K562 (cell line): ENCODE measurements around the gene TMEM151A. TPM values are rescaled to one million over a fixed set of nuclear protein-coding genes. Genes with fewer than 3 reads are reported as not detected.

ENCODE experiments used
- ATAC-seq: fragments of 200-7000 bp; cut with Tn5 transposase; 3 replicates; pipeline ENCODE4 v1.9.1; 2020; ENCODE audit warnings: moderate library complexity
- BruUV-seq: library from RNA; stranded (reverse); fragments of 400-500 nt; replicated peaks from 2 replicates; lab custom pipeline; 2021; lab: Mats Ljungman, UMichigan
- CTCF ChIA-PET: fragments of 300-600 bp; formaldehyde crosslinking; extraction: SDS; loops from one replicate; lab custom pipeline; 2021; ENCODE audit warnings: low intra/inter-chr PET ratio; lab: Yijun Ruan, JAX
- POLR2A ChIA-PET: fragments of 300-600, 350-650 bp; sonication (Branson Sonifier 250); formaldehyde crosslinking; extraction: SDS; loops from one replicate; lab custom pipeline; 2021; ENCODE audit warnings: antibody characterized with exemption, inconsistent platforms; lab: Yijun Ruan, JAX
- DNase-seq, 4 experiments: peaks; one replicate each; pipeline versions ENCODE4 v3.0.0 to v3.0.0-alpha.2; 2011 to 2018; ENCODE audit warnings: low spot score in 3 of 4, mixed read lengths in 3 of 4; ENCODE audit errors: extremely low read depth in 1 of 4
- FAIRE-seq: peaks from 2 replicates; lab custom pipeline; 2011; peaks lifted over from hg19 to GRCh38; lab: Jason Lieb, UNC
- H2AFZ ChIP-seq: 2 replicates; pipeline ENCODE4 v1.6.0; 2011; ENCODE audit warnings: low read depth, low read length, control low read depth, inconsistent platforms
- H3K27ac ChIP-seq: fragments of 200-600 bp; 3 replicates; pipeline ENCODE4 v1.8.0; 2011; ENCODE audit warnings: low read depth, mild to moderate bottlenecking, control low read depth, inconsistent platforms, low read length, moderate library complexity, mixed read lengths; ENCODE audit errors: extremely low read depth
- H3K27me3 ChIP-seq, 2 experiments: fragments of 300-600 bp in 1 of 2; 2 replicates in 1 of 2; 3 replicates in 1 of 2; pipeline versions ENCODE4 v1.6.0 to v1.8.0; 2011; ENCODE audit warnings: inconsistent platforms in 2 of 2, low read length in 2 of 2, mild to moderate bottlenecking in 1 of 2, mixed read lengths in 1 of 2, moderate library complexity in 1 of 2; ENCODE audit not compliant: control insufficient read depth in 2 of 2, insufficient read depth in 2 of 2
- H3K36me3 ChIP-seq: fragments of 300-600 bp; 3 replicates; pipeline ENCODE4 v1.8.0; 2011; ENCODE audit warnings: mild to moderate bottlenecking, low read length, inconsistent platforms; ENCODE audit not compliant: control insufficient read depth, insufficient read depth
- H3K4me1 ChIP-seq, 2 experiments: fragments of 200-600 bp in 1 of 2; replicated peaks in 1 of 2; 2 replicates in 1 of 2; 3 replicates in 1 of 2; pipeline versions ENCODE4 v1.5.1 to v1.8.0; 2011; ENCODE audit warnings: inconsistent platforms in 2 of 2, low read length in 2 of 2, mild to moderate bottlenecking in 1 of 2, mixed read lengths in 1 of 2, moderate library complexity in 1 of 2; ENCODE audit not compliant: control insufficient read depth in 2 of 2, insufficient read depth in 2 of 2
- H3K4me2 ChIP-seq: 2 replicates; pipeline ENCODE4 v1.6.1; 2011; ENCODE audit warnings: low read length, control low read depth, inconsistent platforms, mixed read lengths; ENCODE audit not compliant: insufficient read depth
- H3K4me3 ChIP-seq: fragments of 200-600 bp; sonication (generic), shearing (Covaris generic); 2 replicates; pipeline ENCODE4 v1.5.1; 2016; ENCODE audit warnings: control low read depth, inconsistent platforms
- H3K79me2 ChIP-seq: fragments of 200-600 bp; 3 replicates; pipeline ENCODE4 v1.8.0; 2011; ENCODE audit warnings: low read length, inconsistent platforms; ENCODE audit not compliant: control insufficient read depth, insufficient read depth
- H3K9ac ChIP-seq, 2 experiments: 2 replicates each; pipeline versions ENCODE4 v1.6.0 to v1.6.1; 2011; ENCODE audit warnings: low read depth in 2 of 2, low read length in 2 of 2, control low read depth in 1 of 2, inconsistent platforms in 1 of 2, mild to moderate bottlenecking in 1 of 2, mixed read lengths in 1 of 2; ENCODE audit not compliant: insufficient read depth in 1 of 2
- H3K9me1 ChIP-seq: one replicate; pipeline ENCODE4 v1.6.0; 2011; ENCODE audit warnings: inconsistent platforms, mild to moderate bottlenecking, low read length, moderate library complexity; ENCODE audit not compliant: control insufficient read depth, insufficient read depth
- H3K9me3 ChIP-seq: replicated peaks from 2 replicates; pipeline ENCODE4 v1.5.1; 2011; ENCODE audit warnings: low read depth, low read length, inconsistent platforms; ENCODE audit not compliant: control insufficient read depth, insufficient read depth
- H4K20me1 ChIP-seq: replicated peaks from 2 replicates; pipeline ENCODE4 v1.6.1; 2011; ENCODE audit warnings: low read length, inconsistent platforms, mixed read lengths; ENCODE audit not compliant: control insufficient read depth, insufficient read depth
- EGR1 ChIP-seq: fragments of 450-650 bp; conservative IDR thresholded peaks from 2 replicates; pipeline ENCODE4 v1.6.1; 2017; ENCODE audit warnings: mild to moderate bottlenecking
- LCOR ChIP-seq: sonication (generic); formaldehyde crosslinking; IDR thresholded peaks from 2 replicates; pipeline ENCODE4 v1.8.0; 2022; ENCODE audit warnings: mild to moderate bottlenecking, missing genetic modification reagents
- PCBP2 ChIP-seq: fragments of 200-400 bp; formaldehyde crosslinking; IDR thresholded peaks from 2 replicates; pipeline ENCODE4 v1.6.1; 2018; ENCODE audit warnings: low read length, low read depth, mild to moderate bottlenecking, moderate library complexity; ENCODE audit not compliant: poor library complexity, severe bottlenecking
- RBBP5 ChIP-seq: fragments of 200-600 bp; sonication (generic); IDR thresholded peaks from 2 replicates; pipeline ENCODE4 v1.6.1; 2012; ENCODE audit warnings: borderline replicate concordance, mild to moderate bottlenecking, low read length, control low read depth, inconsistent platforms; ENCODE audit not compliant: insufficient read depth, poor library complexity, severe bottlenecking
- RCOR1 ChIP-seq, 2 experiments: IDR thresholded peaks; 2 replicates each; pipeline ENCODE4 v1.6.1; 2012; ENCODE audit warnings: low read depth in 2 of 2, low read length in 2 of 2, borderline replicate concordance in 1 of 2, improper control_type of control experiment in 1 of 2
- RNF2 ChIP-seq: sonication (generic); IDR thresholded peaks from 2 replicates; pipeline ENCODE4 v1.6.1; 2016
- WHSC1 ChIP-seq: IDR thresholded peaks from one replicate; pipeline ENCODE4 v1.6.1; 2012; ENCODE audit warnings: low read length, control low read depth, inconsistent platforms
- ZNF75A ChIP-seq: fragments of 450-650 bp; formaldehyde crosslinking; IDR thresholded peaks from 2 replicates; pipeline ENCODE4 v1.4.0; 2020; ENCODE audit warnings: mild to moderate bottlenecking
- WGBS: fragments of 100-300 bp; shearing (Covaris generic); methylation state at CpG from one replicate; pipeline ENCODE4 v1.1.6; 2016; ENCODE audit warnings: low coverage, mixed read lengths; ENCODE audit not compliant: insufficient coverage; ENCODE audit errors: missing lambda C conversion rate; 5-methylcytosine and 5-hydroxymethylcytosine counted together
- in situ Hi-C: fragments of 300-500 bp; cut with MboI; formaldehyde crosslinking; loops from 4 replicates; pipeline ENCODE4 v1.15.0; 2018; ENCODE audit warnings: inconsistent platforms, mixed read lengths
- intact Hi-C: fragments of 100-400 bp; cut with micrococcal nuclease; formaldehyde crosslinking; loops from 2 replicates; pipeline ENCODE4 v1.14.2; 2022
- polyA plus RNA-seq, 8 experiments: library from polyadenylated mRNA; depleted of rRNA in 4 of 8; stranded (reverse) in 5 of 8; unstranded in 3 of 8; fragments of >200 nt; fragmentation: Nextera tagmentation in 2 of 8; fragmentation: Illumina TruSeq in 1 of 8; extraction: Ambion mirVana in 2 of 8; extraction: Trizol in 1 of 8; gene quantifications; 2 replicates each; pipeline versions ENCODE4 v1.2.1 to v1.2.3, GENCODE V29; 2011 to 2014; ENCODE audit warnings: inconsistent platforms in 1 of 8, missing spikeins in 1 of 8
- total RNA-seq, 7 experiments: library from RNA; depleted of rRNA in 6 of 7; stranded (reverse); fragments of >200 nt in 6 of 7; fragmentation: Illumina TruSeq in 2 of 7; extraction: Trizol in 2 of 7; gene quantifications; 2 replicates each; pipeline versions ENCODE4 v1.2.1 to v1.2.3, GENCODE V29; 2011 to 2021; ENCODE audit warnings: low replicate concordance in 1 of 7
- TF ChIP-seq, protein P1 (sequence below): sonication (generic); formaldehyde crosslinking; IDR thresholded peaks from 2 replicates; pipeline ENCODE4 v1.8.0; 2022; ENCODE audit warnings: missing genetic modification reagents, mild to moderate bottlenecking, borderline replicate concordance
- TF ChIP-seq, protein P2 (sequence below): fragments of 150-350 bp; IDR thresholded peaks from 2 replicates; pipeline ENCODE4 v1.6.1; 2014; ENCODE audit warnings: low read depth, mild to moderate bottlenecking, low read length, borderline replicate concordance
- TF ChIP-seq, protein P3 (sequence below): fragments of 450-650 bp; IDR thresholded peaks from 2 replicates; pipeline ENCODE4 v1.6.1; 2016; ENCODE audit warnings: borderline replicate concordance
- TF ChIP-seq, protein P4 (sequence below): IDR thresholded peaks from 2 replicates; pipeline ENCODE4 v1.6.1; 2011; ENCODE audit not compliant: insufficient read length; ENCODE audit errors: extremely low read depth

Gene TMEM151A
- total and polyA plus RNA-seq, 9 of the 15 experiments (the other 6 are each of a cell fraction or from before 2014, with no cell fraction given), result not detected

DNA sequence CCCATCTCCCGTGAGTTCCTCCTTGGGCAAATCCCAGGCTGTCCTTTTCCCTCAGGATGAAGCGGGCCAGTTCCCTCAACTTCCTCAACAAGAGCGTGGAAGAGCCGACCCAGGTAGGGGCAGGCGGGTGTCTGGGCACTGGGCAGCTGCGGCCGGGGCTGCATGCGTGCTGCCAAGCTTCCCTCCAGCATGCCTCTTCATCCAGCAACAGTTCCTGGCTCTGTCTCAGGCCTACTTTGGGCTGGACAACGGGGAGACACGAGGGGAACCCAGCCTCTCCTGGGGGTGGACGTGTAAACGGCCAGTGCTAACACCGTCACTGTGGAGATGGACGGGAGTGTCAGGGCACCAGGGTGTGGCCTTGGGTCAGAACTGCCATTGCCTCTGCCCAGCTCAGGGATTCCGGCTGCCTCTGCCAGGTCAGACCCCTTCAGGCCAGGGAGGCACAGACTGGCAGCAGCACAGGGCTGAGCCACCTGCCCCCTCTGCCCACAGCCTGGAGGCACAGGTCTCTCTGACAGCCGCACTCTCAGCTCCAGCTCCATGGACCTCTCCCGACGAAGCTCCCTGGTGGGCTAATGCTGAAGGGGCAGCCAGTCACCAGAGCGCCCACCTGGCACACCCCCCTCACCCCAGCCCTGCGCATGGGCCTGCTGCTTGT lies 25.2 kb upstream of the TMEM151A start:
- Histone ChIP-seq H4K20me1 (peaks cover 10% of the 10 kb centered on the region; the same call in 1 of the 2 replicates), H2AFZ (no peak overlapping the region), H3K9ac (peak overlapping the region in 1 of 2 experiments; percentile 86; a peak in 2 of 4 replicates), H3K4me1 (peaks cover 5 to 47% of the 10 kb centered on the region in 2 experiments; a peak in 4 of 5 replicates), H3K79me2 (peaks cover 28% of the 10 kb centered on the region), H3K9me1 (no peaks in the 10 kb centered on the region), H3K27me3 (no peaks in the 10 kb centered on the region), H3K4me2 (peak overlapping the region; percentile 98; the same call in 1 of the 2 replicates), H3K9me3 (no peaks in the 10 kb centered on the region), H3K36me3 (peaks cover 65% of the 10 kb centered on the region; the same call in 2 of the 3 replicates), H3K27ac (no peak overlapping the region), H3K4me3 (no peak overlapping the region)
- DNase-seq, result no peak
- in situ Hi-C loops, result no loop called here
- no peak for ATAC-seq
- intact Hi-C loops, result no loop called here
- no peak for FAIRE-seq
- ChIA-PET CTCF (no interaction called here), POLR2A (interaction anchor here (0.6 to 2.2 kb wide), 3 partner anchors 15 to 47 kb away, joined by 3 to 11 read pairs (median 4); no protein-coding TSS in a partner anchor)
- 75% methylated on average over 14 of the region's 20 CpGs for WGBS
- no TSS peak for BruUV-seq
- no peak for TF ChIP-seq LCOR (CRISPR knock-in tag)
- TF ChIP-seq, protein P1, sequence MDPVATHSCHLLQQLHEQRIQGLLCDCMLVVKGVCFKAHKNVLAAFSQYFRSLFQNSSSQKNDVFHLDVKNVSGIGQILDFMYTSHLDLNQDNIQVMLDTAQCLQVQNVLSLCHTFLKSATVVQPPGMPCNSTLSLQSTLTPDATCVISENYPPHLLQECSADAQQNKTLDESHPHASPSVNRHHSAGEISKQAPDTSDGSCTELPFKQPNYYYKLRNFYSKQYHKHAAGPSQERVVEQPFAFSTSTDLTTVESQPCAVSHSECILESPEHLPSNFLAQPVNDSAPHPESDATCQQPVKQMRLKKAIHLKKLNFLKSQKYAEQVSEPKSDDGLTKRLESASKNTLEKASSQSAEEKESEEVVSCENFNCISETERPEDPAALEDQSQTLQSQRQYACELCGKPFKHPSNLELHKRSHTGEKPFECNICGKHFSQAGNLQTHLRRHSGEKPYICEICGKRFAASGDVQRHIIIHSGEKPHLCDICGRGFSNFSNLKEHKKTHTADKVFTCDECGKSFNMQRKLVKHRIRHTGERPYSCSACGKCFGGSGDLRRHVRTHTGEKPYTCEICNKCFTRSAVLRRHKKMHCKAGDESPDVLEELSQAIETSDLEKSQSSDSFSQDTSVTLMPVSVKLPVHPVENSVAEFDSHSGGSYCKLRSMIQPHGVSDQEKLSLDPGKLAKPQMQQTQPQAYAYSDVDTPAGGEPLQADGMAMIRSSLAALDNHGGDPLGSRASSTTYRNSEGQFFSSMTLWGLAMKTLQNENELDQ (CRISPR knock-in tag), result no peak
- TF ChIP-seq PCBP2, result no peak
- TF ChIP-seq, protein P2, sequence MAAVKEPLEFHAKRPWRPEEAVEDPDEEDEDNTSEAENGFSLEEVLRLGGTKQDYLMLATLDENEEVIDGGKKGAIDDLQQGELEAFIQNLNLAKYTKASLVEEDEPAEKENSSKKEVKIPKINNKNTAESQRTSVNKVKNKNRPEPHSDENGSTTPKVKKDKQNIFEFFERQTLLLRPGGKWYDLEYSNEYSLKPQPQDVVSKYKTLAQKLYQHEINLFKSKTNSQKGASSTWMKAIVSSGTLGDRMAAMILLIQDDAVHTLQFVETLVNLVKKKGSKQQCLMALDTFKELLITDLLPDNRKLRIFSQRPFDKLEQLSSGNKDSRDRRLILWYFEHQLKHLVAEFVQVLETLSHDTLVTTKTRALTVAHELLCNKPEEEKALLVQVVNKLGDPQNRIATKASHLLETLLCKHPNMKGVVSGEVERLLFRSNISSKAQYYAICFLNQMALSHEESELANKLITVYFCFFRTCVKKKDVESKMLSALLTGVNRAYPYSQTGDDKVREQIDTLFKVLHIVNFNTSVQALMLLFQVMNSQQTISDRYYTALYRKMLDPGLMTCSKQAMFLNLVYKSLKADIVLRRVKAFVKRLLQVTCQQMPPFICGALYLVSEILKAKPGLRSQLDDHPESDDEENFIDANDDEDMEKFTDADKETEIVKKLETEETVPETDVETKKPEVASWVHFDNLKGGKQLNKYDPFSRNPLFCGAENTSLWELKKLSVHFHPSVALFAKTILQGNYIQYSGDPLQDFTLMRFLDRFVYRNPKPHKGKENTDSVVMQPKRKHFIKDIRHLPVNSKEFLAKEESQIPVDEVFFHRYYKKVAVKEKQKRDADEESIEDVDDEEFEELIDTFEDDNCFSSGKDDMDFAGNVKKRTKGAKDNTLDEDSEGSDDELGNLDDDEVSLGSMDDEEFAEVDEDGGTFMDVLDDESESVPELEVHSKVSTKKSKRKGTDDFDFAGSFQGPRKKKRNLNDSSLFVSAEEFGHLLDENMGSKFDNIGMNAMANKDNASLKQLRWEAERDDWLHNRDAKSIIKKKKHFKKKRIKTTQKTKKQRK, result no peak
- TF ChIP-seq RNF2, result no peak
- no peak for TF ChIP-seq ZNF75A
- no peak for TF ChIP-seq RBBP5
- TF ChIP-seq, protein P3, sequence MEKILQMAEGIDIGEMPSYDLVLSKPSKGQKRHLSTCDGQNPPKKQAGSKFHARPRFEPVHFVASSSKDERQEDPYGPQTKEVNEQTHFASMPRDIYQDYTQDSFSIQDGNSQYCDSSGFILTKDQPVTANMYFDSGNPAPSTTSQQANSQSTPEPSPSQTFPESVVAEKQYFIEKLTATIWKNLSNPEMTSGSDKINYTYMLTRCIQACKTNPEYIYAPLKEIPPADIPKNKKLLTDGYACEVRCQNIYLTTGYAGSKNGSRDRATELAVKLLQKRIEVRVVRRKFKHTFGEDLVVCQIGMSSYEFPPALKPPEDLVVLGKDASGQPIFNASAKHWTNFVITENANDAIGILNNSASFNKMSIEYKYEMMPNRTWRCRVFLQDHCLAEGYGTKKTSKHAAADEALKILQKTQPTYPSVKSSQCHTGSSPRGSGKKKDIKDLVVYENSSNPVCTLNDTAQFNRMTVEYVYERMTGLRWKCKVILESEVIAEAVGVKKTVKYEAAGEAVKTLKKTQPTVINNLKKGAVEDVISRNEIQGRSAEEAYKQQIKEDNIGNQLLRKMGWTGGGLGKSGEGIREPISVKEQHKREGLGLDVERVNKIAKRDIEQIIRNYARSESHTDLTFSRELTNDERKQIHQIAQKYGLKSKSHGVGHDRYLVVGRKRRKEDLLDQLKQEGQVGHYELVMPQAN, result no peak
- TF ChIP-seq WHSC1, result no peak
- TF ChIP-seq RCOR1 (IDR thresholded peaks at IDR 0.05; ENCODE audit: borderline replicate concordance in 1 of 2, low read depth in 2 of 2, low read length in 2 of 2), result no peak
- no peak for TF ChIP-seq EGR1
- TF ChIP-seq, protein P4, sequence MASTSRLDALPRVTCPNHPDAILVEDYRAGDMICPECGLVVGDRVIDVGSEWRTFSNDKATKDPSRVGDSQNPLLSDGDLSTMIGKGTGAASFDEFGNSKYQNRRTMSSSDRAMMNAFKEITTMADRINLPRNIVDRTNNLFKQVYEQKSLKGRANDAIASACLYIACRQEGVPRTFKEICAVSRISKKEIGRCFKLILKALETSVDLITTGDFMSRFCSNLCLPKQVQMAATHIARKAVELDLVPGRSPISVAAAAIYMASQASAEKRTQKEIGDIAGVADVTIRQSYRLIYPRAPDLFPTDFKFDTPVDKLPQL, result no peak
